PC-9 (cell line): ENCODE measurements around the gene ERC1. TPM values are rescaled to one million over a fixed set of nuclear protein-coding genes. Genes with fewer than 3 reads are reported as not detected.

Source experiments
- BruUV-seq: library from RNA; stranded (reverse); fragments of 400-500 nt; replicated peaks from 2 replicates; lab custom pipeline; 2021; lab: Mats Ljungman, UMichigan
- CTCF ChIA-PET: fragments of 300-600 bp; sonication (Branson Sonifier 250); formaldehyde crosslinking; loops from one replicate; lab custom pipeline; 2022; ENCODE audit warnings: antibody characterized with exemption; lab: Charles Lee
- POLR2A ChIA-PET: fragments of 300-600 bp; sonication (Branson Sonifier 250); formaldehyde crosslinking; loops from one replicate; lab custom pipeline; 2022; ENCODE audit warnings: antibody characterized with exemption; ENCODE audit not compliant: unreplicated experiment; lab: Charles Lee
- DNase-seq, 2 experiments: peaks; one replicate each; pipeline versions ENCODE4 v3.0.0 to v3.0.0-alpha.2; 2015 to 2022; ENCODE audit warnings: mixed read lengths in 1 of 2
- H2AFZ ChIP-seq: fragments of 200-600 bp; sonication (generic); 2 replicates; pipeline ENCODE4 v1.8.1; 2017; ENCODE audit warnings: antibody characterized with exemption
- H3F3A ChIP-seq: fragments of 200-600 bp; sonication (generic); 2 replicates; pipeline ENCODE4 v1.8.1; 2017; ENCODE audit warnings: antibody characterized with exemption, mild to moderate bottlenecking, low read depth; ENCODE audit not compliant: insufficient read depth
- H3K27ac ChIP-seq: fragments of 200-600 bp; sonication (generic); 2 replicates; pipeline ENCODE4 v1.6.1; 2016; ENCODE audit warnings: mixed run types
- H3K27me3 ChIP-seq: fragments of 200-600 bp; sonication (generic); 2 replicates; pipeline ENCODE4 v1.6.1; 2016; ENCODE audit warnings: low read depth, mixed run types; ENCODE audit not compliant: insufficient read depth
- H3K36me3 ChIP-seq: fragments of 200-600 bp; sonication (generic); 2 replicates; pipeline ENCODE4 v1.6.1; 2016; ENCODE audit warnings: low read depth, mixed run types
- H3K4me1 ChIP-seq: fragments of 200-600 bp; sonication (generic); replicated peaks from 2 replicates; pipeline ENCODE4 v1.6.1; 2016; ENCODE audit warnings: mixed run types; ENCODE audit not compliant: insufficient read depth
- H3K4me2 ChIP-seq: fragments of 200-600 bp; sonication (generic); 2 replicates; pipeline ENCODE4 v1.6.1; 2017; ENCODE audit warnings: mixed run types
- H3K4me3 ChIP-seq: fragments of 200-600 bp; sonication (generic); 2 replicates; pipeline ENCODE4 v1.6.1; 2016; ENCODE audit warnings: mixed run types
- H3K79me2 ChIP-seq: fragments of 200-600 bp; sonication (generic); 2 replicates; pipeline ENCODE4 v1.6.1; 2017; ENCODE audit warnings: low read depth, mixed run types
- H3K9me2 ChIP-seq: fragments of 200-600 bp; sonication (generic); 2 replicates; pipeline ENCODE4 v1.8.1; 2017; ENCODE audit warnings: mild to moderate bottlenecking; ENCODE audit not compliant: insufficient read depth
- H3K9me3 ChIP-seq: fragments of 200-600 bp; sonication (generic); 2 replicates; pipeline ENCODE4 v1.8.1; 2016; ENCODE audit warnings: low read depth; ENCODE audit not compliant: insufficient read depth
- H4K20me1 ChIP-seq: fragments of 200-600 bp; sonication (generic); 2 replicates; pipeline ENCODE4 v1.8.1; 2017; ENCODE audit not compliant: insufficient read depth
- EZH2 ChIP-seq: fragments of 200-600 bp; sonication (generic); IDR thresholded peaks from 2 replicates; pipeline ENCODE4 v1.8.0; 2017; ENCODE audit warnings: antibody characterized with exemption, low read depth
- intact Hi-C: fragments of 100-400 bp; cut with micrococcal nuclease; formaldehyde crosslinking; loops from one replicate; pipeline ENCODE4 v1.10.0; 2022; ENCODE audit not compliant: unreplicated experiment
- total RNA-seq: library from RNA; stranded (reverse); gene quantifications from 2 replicates; pipeline ENCODE4 v1.2.3, GENCODE V29; 2021
- TF ChIP-seq, protein P1 (sequence below): fragments of 200-600 bp; sonication (generic); conservative IDR thresholded peaks from 2 replicates; pipeline ENCODE4 v1.6.1; 2017; ENCODE audit warnings: mixed run types, antibody characterized with exemption, mild to moderate bottlenecking, moderate library complexity

Gene ERC1
- total RNA-seq, 1 experiment from 2014 or later = 52.0 TPM

DNA sequence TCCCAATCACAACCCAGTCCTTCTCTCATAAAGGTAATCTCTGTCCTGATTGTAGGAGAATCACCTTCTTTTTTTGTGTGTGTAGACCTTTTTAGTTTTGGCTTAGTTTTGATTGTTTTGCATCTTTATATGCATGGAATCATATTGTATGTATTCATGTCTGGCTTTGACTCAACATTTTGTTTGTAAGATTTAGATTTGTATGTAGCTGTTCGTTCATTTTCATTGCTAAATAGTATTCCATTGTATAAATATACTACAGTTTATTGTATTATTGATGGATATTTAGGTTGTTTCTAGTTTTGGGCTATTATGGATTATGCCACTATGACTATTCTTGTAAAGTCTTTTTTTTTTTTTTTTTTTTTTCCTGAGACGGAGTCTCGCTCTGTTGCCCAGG is 10.5 kb downstream of the ERC1 start:
- Histone ChIP-seq H3F3A (0 out of 2 replicates have a peak, but pooled peaks cover 4% of the 10 kb centered on the region), H3K4me2 (no peak overlapping the region), H2AFZ (no peak overlapping the region), H3K9me2 (no peaks in the 10 kb centered on the region), H3K4me1 (no peaks in the 10 kb centered on the region), H3K27me3 (no peaks in the 10 kb centered on the region), H3K9me3 (no peaks in the 10 kb centered on the region), H3K36me3 (no peaks in the 10 kb centered on the region), H3K79me2 (peaks cover 9% of the 10 kb centered on the region), H3K27ac (no peak overlapping the region), H4K20me1 (peaks cover 10% of the 10 kb centered on the region; the same call in 1 of the 2 replicates), H3K4me3 (no peak overlapping the region)
- no peak for TF ChIP-seq EZH2
- TF ChIP-seq, protein P1, sequence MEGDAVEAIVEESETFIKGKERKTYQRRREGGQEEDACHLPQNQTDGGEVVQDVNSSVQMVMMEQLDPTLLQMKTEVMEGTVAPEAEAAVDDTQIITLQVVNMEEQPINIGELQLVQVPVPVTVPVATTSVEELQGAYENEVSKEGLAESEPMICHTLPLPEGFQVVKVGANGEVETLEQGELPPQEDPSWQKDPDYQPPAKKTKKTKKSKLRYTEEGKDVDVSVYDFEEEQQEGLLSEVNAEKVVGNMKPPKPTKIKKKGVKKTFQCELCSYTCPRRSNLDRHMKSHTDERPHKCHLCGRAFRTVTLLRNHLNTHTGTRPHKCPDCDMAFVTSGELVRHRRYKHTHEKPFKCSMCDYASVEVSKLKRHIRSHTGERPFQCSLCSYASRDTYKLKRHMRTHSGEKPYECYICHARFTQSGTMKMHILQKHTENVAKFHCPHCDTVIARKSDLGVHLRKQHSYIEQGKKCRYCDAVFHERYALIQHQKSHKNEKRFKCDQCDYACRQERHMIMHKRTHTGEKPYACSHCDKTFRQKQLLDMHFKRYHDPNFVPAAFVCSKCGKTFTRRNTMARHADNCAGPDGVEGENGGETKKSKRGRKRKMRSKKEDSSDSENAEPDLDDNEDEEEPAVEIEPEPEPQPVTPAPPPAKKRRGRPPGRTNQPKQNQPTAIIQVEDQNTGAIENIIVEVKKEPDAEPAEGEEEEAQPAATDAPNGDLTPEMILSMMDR = no peak
- BruUV-seq = no TSS peak
- no peak for DNase-seq
- POLR2A ChIA-PET = no interaction called here
- intact Hi-C loops = no loop called here
- CTCF ChIA-PET = no interaction called here

DNA sequence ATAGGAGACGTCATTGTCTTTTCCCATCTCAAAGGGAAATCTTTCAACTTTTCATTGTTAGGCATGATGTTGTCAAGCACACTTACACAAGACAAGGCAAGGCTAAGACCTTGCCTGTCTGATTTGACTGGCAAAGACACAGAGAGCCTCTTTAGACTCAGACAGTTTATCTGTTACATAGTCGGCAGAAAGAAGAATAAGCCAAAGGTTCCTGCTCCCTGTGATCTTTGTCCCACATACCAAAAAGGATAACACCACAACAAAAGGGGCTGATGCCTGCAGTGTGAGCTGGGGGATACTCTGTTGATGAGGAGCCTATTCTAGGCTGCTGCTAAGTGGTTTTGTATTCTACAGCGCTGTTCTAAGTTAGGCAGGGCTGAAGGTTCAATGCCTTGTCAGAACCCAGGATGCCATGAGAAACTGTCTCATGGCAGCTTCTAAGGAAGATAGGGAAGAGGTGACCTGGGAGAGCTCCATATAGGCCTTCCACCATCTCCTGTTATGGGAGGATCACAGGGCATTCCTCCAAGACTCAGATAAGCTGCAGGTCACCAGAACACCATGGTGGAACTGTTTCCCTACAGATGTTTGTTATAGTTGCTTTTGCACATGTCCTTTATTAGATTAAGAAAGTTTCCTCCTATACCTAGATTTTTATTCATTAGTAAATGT is 12.7 kb downstream of the ERC1 start:
- DNase-seq = peak in 1 of 2 experiments; percentile 34
- peaks cover 4% of the 10 kb centered on the region; the same call in 1 of the 2 replicates for H4K20me1 ChIP-seq
- BruUV-seq = no TSS peak
- intact Hi-C loops = no loop called here
- H2AFZ ChIP-seq = no peak overlapping the region
- no peaks in the 10 kb centered on the region for H3K9me2 ChIP-seq
- 0 out of 2 replicates have a peak, but pooled peaks cover 4% of the 10 kb centered on the region for H3F3A ChIP-seq
- no peaks in the 10 kb centered on the region for H3K4me1 ChIP-seq
- no peak overlapping the region for H3K4me2 ChIP-seq
- TF ChIP-seq EZH2 = no peak
- TF ChIP-seq, protein P1 = no peak
- ChIA-PET CTCF (no interaction called here), POLR2A (no interaction called here)
- no peaks in the 10 kb centered on the region for H3K36me3 ChIP-seq
- no peaks in the 10 kb centered on the region for H3K27me3 ChIP-seq
- no peaks in the 10 kb centered on the region for H3K9me3 ChIP-seq
- no peaks in the 10 kb centered on the region; the same call in 1 of the 2 replicates for H3K79me2 ChIP-seq
- H3K27ac ChIP-seq = no peak overlapping the region
- no peak overlapping the region for H3K4me3 ChIP-seq

DNA sequence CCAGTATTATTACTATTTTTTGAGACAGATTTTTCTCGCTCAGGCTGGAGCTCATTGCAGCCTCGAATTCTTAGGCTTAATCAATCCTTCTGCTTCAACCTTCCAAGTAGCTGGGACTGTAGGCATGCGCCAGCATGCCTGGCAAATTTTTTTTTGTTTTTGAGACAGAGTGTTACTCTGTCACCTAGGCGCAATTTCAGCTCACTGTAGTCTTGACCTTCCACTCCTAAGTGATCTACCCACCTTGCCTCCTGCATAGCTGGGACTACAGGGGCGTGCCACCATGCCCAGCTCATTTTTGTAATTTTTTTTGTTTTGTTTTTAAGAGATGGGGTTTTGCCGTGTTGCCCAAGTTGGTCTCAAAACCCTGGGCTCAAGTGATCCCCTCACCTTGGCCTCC is 15.2 kb downstream of the ERC1 start:
- ChIA-PET POLR2A (no interaction called here), CTCF (no interaction called here)
- intact Hi-C loops = no loop called here
- DNase-seq = no peak
- H3K9me3 ChIP-seq = no peaks in the 10 kb centered on the region
- H4K20me1 ChIP-seq = no peaks in the 10 kb centered on the region; the same call in 1 of the 2 replicates
- H3K36me3 ChIP-seq = no peaks in the 10 kb centered on the region
- no peaks in the 10 kb centered on the region for H3K9me2 ChIP-seq
- no peaks in the 10 kb centered on the region; the same call in 1 of the 2 replicates for H3K79me2 ChIP-seq
- no peaks in the 10 kb centered on the region for H3K27me3 ChIP-seq
- no peak overlapping the region for H3K4me2 ChIP-seq
- no peaks in the 10 kb centered on the region for H3K4me1 ChIP-seq
- no peak for TF ChIP-seq EZH2
- TF ChIP-seq, protein P1 = no peak
- no peak overlapping the region for H3K4me3 ChIP-seq
- BruUV-seq = no TSS peak
- H2AFZ ChIP-seq = no peak overlapping the region
- H3F3A ChIP-seq = 0 out of 2 replicates have a peak, but pooled peaks cover 4% of the 10 kb centered on the region
- H3K27ac ChIP-seq = no peak overlapping the region
